Subcutaneous adipose tissue (tissue), 4 donors: ENCODE results near the gene COL9A3. TPM values are rescaled to one million over a fixed set of nuclear protein-coding genes. Genes with fewer than 3 reads are reported as not detected.

Experiments used
- CTCF ChIP-seq: fragments of 450-650 bp; IDR thresholded peaks from one replicate; pipeline ENCODE4 v1.5.1; 2016; ENCODE audit warnings: low read depth, mild to moderate bottlenecking, control low read depth, antibody characterized with exemption, moderate library complexity
- total RNA-seq, 4 donors: library from RNA; depleted of rRNA; stranded (reverse); fragments of >200 nt; gene quantifications; one replicate each; pipeline ENCODE4 v1.1.0, GENCODE V29; 2016

The COL9A3 gene
- total RNA-seq, 4 donors from 2014 or later = 0.22 to 1.3 TPM; not detected in 2

GRCh38 chr20:62804021-62804626 lies 12.7 kb upstream of the COL9A3 start:
- TF ChIP-seq CTCF = no peak

GRCh38 chr20:62804627-62805154 lies 12.2 kb upstream of the COL9A3 start, which contains the start of gene OGFR:
Gene OGFR (plus strand): TSS chr20:62804835. CDS start chr20:62804860, 25 bp downstream.
- TF ChIP-seq CTCF = no peak

- no peak for TF ChIP-seq CTCF
Measured at GRCh38 chr20:62805155-62805710, 11.6 kb upstream of the COL9A3 start.

GRCh38 chr20:62805711-62806382 lies 11.0 kb upstream of the COL9A3 start:
- TF ChIP-seq CTCF = no peak

GRCh38 chr20:62806383-62807050 lies 10.3 kb upstream of the COL9A3 start:
- no peak for TF ChIP-seq CTCF

GRCh38 chr20:62807444-62808210 lies 9.2 kb upstream of the COL9A3 start:
- TF ChIP-seq CTCF = no peak
